Chondrocyte (in vitro differentiated cells): ENCODE results near the gene GPHB5. TPM values are rescaled to one million over a fixed set of nuclear protein-coding genes. Genes with fewer than 3 reads are reported as not detected.
A peak's percentile ranks its signal among the peaks of the same experiment; 100 is the strongest.

Experiments
- DNase-seq: peaks from one replicate; pipeline ENCODE4 v3.0.0; 2021; ENCODE audit warnings: mixed read lengths, low spot score
- H3K27ac Mint-ChIP-seq: one replicate; pipeline ENCODE4 v1.8.0; 2021; ENCODE audit warnings: mild to moderate bottlenecking, moderate library complexity, mixed read lengths; ENCODE audit not compliant: unreplicated experiment
- H3K27me3 Mint-ChIP-seq: 2 replicates; pipeline ENCODE4 v1.8.0; 2021; ENCODE audit warnings: low read depth, mixed read lengths
- H3K36me3 Mint-ChIP-seq: 2 replicates; pipeline ENCODE4 v1.8.0; 2021; ENCODE audit warnings: low read depth, mixed read lengths
- H3K4me1 Mint-ChIP-seq: 2 replicates; pipeline ENCODE4 v1.8.0; 2021; ENCODE audit warnings: low read depth, mild to moderate bottlenecking, mixed read lengths
- H3K4me3 Mint-ChIP-seq: one replicate; pipeline ENCODE4 v1.8.0; 2021; ENCODE audit warnings: mild to moderate bottlenecking, moderate library complexity, mixed read lengths; ENCODE audit not compliant: unreplicated experiment
- H3K9me3 Mint-ChIP-seq: 2 replicates; pipeline ENCODE4 v1.8.0; 2021; ENCODE audit warnings: low read depth, mixed read lengths
- CTCF ChIP-seq: fragments of 200-600 bp; sonication (generic); IDR thresholded peaks from 2 replicates; pipeline ENCODE4 v1.5.0; 2021; ENCODE audit warnings: antibody characterized with exemption, mild to moderate bottlenecking, moderate library complexity
- total RNA-seq: library from RNA; stranded (reverse); gene quantifications from 3 replicates; pipeline ENCODE4 v1.2.1, GENCODE V29; 2021

Gene GPHB5
- total RNA-seq, 1 donor from 2014 or later = not detected

- H3K4me3 Mint-ChIP-seq = no peak overlapping the region
- no peak overlapping the region for H3K27ac Mint-ChIP-seq
- H3K9me3 Mint-ChIP-seq = peaks cover 3% of the 10 kb centered on the region
- H3K4me1 Mint-ChIP-seq = peaks cover 16% of the 10 kb centered on the region
- TF ChIP-seq CTCF = no peak
- H3K36me3 Mint-ChIP-seq = peaks cover 17% of the 10 kb centered on the region
- no peaks in the 10 kb centered on the region for H3K27me3 Mint-ChIP-seq
- no peak for DNase-seq
Measured at GRCh38 chr14:63269561-63270225, 49.0 kb downstream of the GPHB5 start.

- no peak for DNase-seq
- H3K9me3 Mint-ChIP-seq = peaks cover 4% of the 10 kb centered on the region
- no peak overlapping the region for H3K27ac Mint-ChIP-seq
Measured at GRCh38 chr14:63268771-63269170, 50.0 kb downstream of the GPHB5 start.

GRCh38 chr14:63267171-63267570 lies 51.6 kb downstream of the GPHB5 start:
- no peak overlapping the region for H3K27ac Mint-ChIP-seq
- H3K27me3 Mint-ChIP-seq = no peaks in the 10 kb centered on the region
- peaks cover 16% of the 10 kb centered on the region for H3K4me1 Mint-ChIP-seq
- H3K9me3 Mint-ChIP-seq = peaks cover 4% of the 10 kb centered on the region
- DNase-seq = no peak
- no peak overlapping the region for H3K4me3 Mint-ChIP-seq
- no peak for TF ChIP-seq CTCF
- peaks cover 12% of the 10 kb centered on the region for H3K36me3 Mint-ChIP-seq

More at GRCh38 chr14:63268771-63269170, 50.0 kb downstream of the GPHB5 start:
- no peak for TF ChIP-seq CTCF
- H3K4me1 Mint-ChIP-seq = peaks cover 16% of the 10 kb centered on the region
- H3K36me3 Mint-ChIP-seq = peaks cover 20% of the 10 kb centered on the region
- no peak overlapping the region for H3K4me3 Mint-ChIP-seq
- no peaks in the 10 kb centered on the region for H3K27me3 Mint-ChIP-seq

- TF ChIP-seq CTCF = no peak
- H3K27me3 Mint-ChIP-seq = no peaks in the 10 kb centered on the region
- H3K4me1 Mint-ChIP-seq = peaks cover 16% of the 10 kb centered on the region
- H3K9me3 Mint-ChIP-seq = peaks cover 4% of the 10 kb centered on the region
- H3K4me3 Mint-ChIP-seq = no peak overlapping the region
- peaks cover 11% of the 10 kb centered on the region for H3K36me3 Mint-ChIP-seq
- H3K27ac Mint-ChIP-seq = peak overlapping the region; percentile 1
- DNase-seq = no peak
Measured at GRCh38 chr14:63266106-63266505, 52.6 kb downstream of the GPHB5 start.

Other genes with a start within 250 kb of the GPHB5 start
- gene RHOJ, start 114.5 kb downstream of the GPHB5 start, total RNA-seq = 37.1 to 55.1 TPM (median 39.2 TPM) in 3 replicates
- gene PPP2R5E, start 224.4 kb upstream of the GPHB5 start, total RNA-seq = 39.9 to 43.3 TPM (median 43.2 TPM) in 3 replicates